ENCODE results near the gene FAM3C.

The FAM3C gene

DNA sequence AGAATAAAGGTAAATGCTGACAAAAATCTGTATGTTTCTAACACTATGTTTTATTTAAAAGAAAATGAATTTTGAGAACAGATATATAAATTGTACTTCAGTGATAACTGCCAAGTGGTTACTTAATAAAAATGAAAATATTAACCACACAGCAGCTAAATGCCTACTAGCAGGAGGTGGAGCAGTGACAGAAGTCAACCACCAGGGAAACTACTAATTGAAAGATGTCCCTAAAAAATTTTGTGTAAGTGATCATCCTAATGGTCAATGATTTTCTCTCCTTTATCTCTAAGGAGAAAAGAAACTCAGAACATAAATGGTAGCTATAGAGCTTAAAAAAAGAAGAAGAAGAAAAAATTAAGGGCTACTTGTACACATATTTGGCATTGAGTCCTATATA, 44.4 kb downstream of the FAM3C start:
- no peak for TF ChIP-seq CTCF (IDR thresholded peaks at IDR 0.05)
- Histone ChIP-seq H3K36me3 (peaks cover 15 to 46% (median 36%) of the 10 kb centered on the region in 3 donors), H3K27ac (no peak overlapping the region), H3K4me3 (no peak overlapping the region), H3K9me3 (no peaks in the 10 kb centered on the region), H3K27me3 (no peaks in the 10 kb centered on the region), H3K4me1 (no peaks in the 10 kb centered on the region)
- no peak for DNase-seq
- intact Hi-C loops (cut with DNase I; ENCODE audit: low total_unique reads): loop anchor here (10.0 kb wide), 1 partner anchor 413 kb away; no protein-coding TSS in a partner anchor

- no peak for DNase-seq
- intact Hi-C loops (cut with DNase I; ENCODE audit: low total_unique reads): no loop called here
- H3K27ac ChIP-seq: no peak overlapping the region
- no peak for TF ChIP-seq CTCF (IDR thresholded peaks at IDR 0.05)
- H3K27me3 ChIP-seq: no peaks in the 10 kb centered on the region
- peaks cover 4 to 19% (median 4%) of the 10 kb centered on the region in 3 donors for H3K36me3 ChIP-seq
- H3K9me3 ChIP-seq: no peaks in the 10 kb centered on the region
- no peak overlapping the region for H3K4me3 ChIP-seq
- H3K4me1 ChIP-seq: no peaks in the 10 kb centered on the region
Observed at GRCh38 chr7:121344497-121344896, 51.6 kb downstream of the FAM3C start.

DNA sequence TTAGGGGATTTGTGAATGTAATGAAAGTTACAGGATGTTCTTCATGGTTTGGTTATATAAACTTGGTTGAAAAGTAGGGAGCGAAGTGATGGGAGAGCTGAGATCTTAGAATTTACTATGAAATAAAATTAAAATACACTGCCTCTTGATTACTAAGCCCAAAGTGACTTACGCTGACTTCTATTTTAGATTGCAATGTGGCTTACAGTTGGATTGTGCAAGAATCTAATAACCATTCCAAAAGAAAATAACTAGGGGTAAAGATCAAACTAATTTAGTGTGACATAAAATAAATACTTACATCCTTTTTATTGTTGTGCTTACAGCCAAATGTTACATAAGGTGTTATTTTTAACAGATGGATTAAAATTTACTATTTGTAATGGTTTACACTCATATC, 52.0 kb downstream of the FAM3C start:
- no peak for DNase-seq
- no peak for TF ChIP-seq CTCF (IDR thresholded peaks at IDR 0.05)
- intact Hi-C loops (cut with DNase I; ENCODE audit: low total_unique reads): no loop called here
- Histone ChIP-seq H3K27ac (no peak overlapping the region), H3K27me3 (no peaks in the 10 kb centered on the region), H3K4me3 (no peak overlapping the region), H3K4me1 (no peaks in the 10 kb centered on the region), H3K36me3 (peaks cover 4 to 19% (median 4%) of the 10 kb centered on the region in 3 donors), H3K9me3 (no peaks in the 10 kb centered on the region)

- Histone ChIP-seq H3K27me3 (no peaks in the 10 kb centered on the region), H3K4me3 (no peak overlapping the region), H3K27ac (no peak overlapping the region), H3K36me3 (peaks cover 4 to 19% (median 4%) of the 10 kb centered on the region in 3 donors), H3K9me3 (no peaks in the 10 kb centered on the region), H3K4me1 (no peaks in the 10 kb centered on the region)
- no peak for DNase-seq
- no peak for TF ChIP-seq CTCF (IDR thresholded peaks at IDR 0.05)
- intact Hi-C loops (cut with DNase I; ENCODE audit: low total_unique reads): no loop called here
Observed at GRCh38 chr7:121343302-121343701, 52.8 kb downstream of the FAM3C start.

DNA sequence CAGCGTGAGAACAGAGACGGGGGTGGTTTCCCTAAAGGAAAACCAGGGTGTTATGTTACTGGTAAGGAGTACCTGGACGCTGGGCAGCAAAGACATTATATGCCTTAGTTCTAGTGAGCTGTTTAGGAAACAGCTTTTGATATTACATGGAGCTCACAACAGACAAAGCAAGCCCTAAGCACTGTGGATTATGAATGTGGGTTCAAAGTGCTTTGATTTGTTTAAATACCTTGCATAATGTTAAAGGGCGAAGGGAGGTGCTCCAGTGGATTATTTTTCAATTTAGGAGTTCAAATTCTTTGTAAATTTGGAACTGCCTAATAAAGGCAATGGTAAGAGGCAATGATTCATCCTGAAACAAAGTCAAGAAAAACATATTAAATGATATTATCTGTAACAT, 53.5 kb downstream of the FAM3C start:
- Histone ChIP-seq H3K27ac (no peak overlapping the region), H3K4me1 (no peaks in the 10 kb centered on the region), H3K36me3 (peaks cover 4 to 19% (median 4%) of the 10 kb centered on the region in 3 donors), H3K27me3 (no peaks in the 10 kb centered on the region), H3K9me3 (no peaks in the 10 kb centered on the region), H3K4me3 (no peak overlapping the region)
- DNase-seq: no peak
- intact Hi-C loops (cut with DNase I; ENCODE audit: low total_unique reads): no loop called here
- TF ChIP-seq CTCF (IDR thresholded peaks at IDR 0.05): no peak

DNA sequence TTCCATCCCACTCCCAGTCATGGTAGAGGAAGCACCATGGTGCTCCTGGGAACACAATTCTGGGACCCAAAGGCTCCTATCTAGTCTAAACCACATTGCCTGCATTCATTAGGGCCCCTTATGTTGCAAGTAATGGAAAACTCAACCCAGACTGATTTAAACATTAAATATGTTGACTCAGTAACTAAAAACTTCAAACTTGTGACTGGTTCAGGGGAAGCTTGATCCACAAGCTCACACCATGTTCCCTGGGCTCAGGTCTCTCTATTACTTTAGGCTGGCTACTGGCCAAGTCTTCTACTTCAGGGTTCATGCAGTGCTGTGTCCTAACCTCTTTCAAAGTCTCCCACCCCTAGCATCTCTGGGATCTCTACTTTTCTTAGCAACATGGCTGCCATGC, 54.2 kb downstream of the FAM3C start:
- no peak for TF ChIP-seq CTCF (IDR thresholded peaks at IDR 0.05)
- H3K27ac ChIP-seq: no peak overlapping the region
- H3K9me3 ChIP-seq: no peaks in the 10 kb centered on the region
- intact Hi-C loops (cut with DNase I; ENCODE audit: low total_unique reads): no loop called here
- H3K36me3 ChIP-seq: peaks cover 0 to 13% (median 4%) of the 10 kb centered on the region in 3 donors
- no peaks in the 10 kb centered on the region for H3K27me3 ChIP-seq
- H3K4me3 ChIP-seq: no peak overlapping the region
- DNase-seq: no peak
- no peaks in the 10 kb centered on the region for H3K4me1 ChIP-seq

Data from tibial artery (tissue), 4 donors.